Panc1 (cell line): Measurements from ENCODE around the gene GNRHR. TPM values are rescaled to one million over a fixed set of nuclear protein-coding genes. Genes with fewer than 3 reads are reported as not detected.

ENCODE experiments used
- ATAC-seq: fragments of 200-7000 bp; cut with Tn5 transposase; 2 replicates; pipeline ENCODE4 v1.9.1; 2020; ENCODE audit warnings: mild to moderate bottlenecking, moderate library complexity
- BruUV-seq: library from RNA; stranded (reverse); fragments of 400-500 nt; replicated peaks from 2 replicates; lab custom pipeline; 2021; lab: Mats Ljungman, UMichigan
- CTCF ChIA-PET: fragments of 300-600 bp; sonication (Branson Sonifier 250); formaldehyde crosslinking; loops from one replicate; lab custom pipeline; 2022; ENCODE audit warnings: antibody characterized with exemption; lab: Charles Lee
- POLR2A ChIA-PET: fragments of 300-600 bp; sonication (Branson Sonifier 250); formaldehyde crosslinking; loops from one replicate; lab custom pipeline; 2022; ENCODE audit warnings: antibody characterized with exemption; lab: Charles Lee
- DNase-seq: peaks from one replicate; pipeline ENCODE4 v3.0.0-alpha.2; 2010; ENCODE audit warnings: low read depth, low spot score
- H3K27ac ChIP-seq: 2 replicates; pipeline ENCODE4 v1.5.1; 2011; ENCODE audit warnings: mild to moderate bottlenecking, low read length, inconsistent platforms
- H3K27me3 ChIP-seq: fragments of 200-500 bp; sonication (Bioruptor generic); 2 replicates; pipeline ENCODE4 v1.6.0; 2014; ENCODE audit warnings: low read length, inconsistent platforms; ENCODE audit not compliant: control insufficient read depth, insufficient read depth
- H3K36me3 ChIP-seq: fragments of 200-500 bp; sonication (Bioruptor generic); 2 replicates; pipeline ENCODE4 v1.5.1; 2014; ENCODE audit warnings: inconsistent platforms, mild to moderate bottlenecking, low read length, moderate library complexity; ENCODE audit not compliant: control insufficient read depth, insufficient read depth
- H3K4me1 ChIP-seq: 2 replicates; pipeline ENCODE4 v1.5.1; 2011; ENCODE audit warnings: inconsistent platforms, mild to moderate bottlenecking, low read length, moderate library complexity; ENCODE audit not compliant: control insufficient read depth, insufficient read depth
- H3K4me3 ChIP-seq, 2 experiments: 2 replicates each; pipeline ENCODE4 v1.5.1; 2011 to 2012; ENCODE audit warnings: low read depth in 2 of 2, low read length in 2 of 2, mild to moderate bottlenecking in 2 of 2, inconsistent platforms in 1 of 2, moderate library complexity in 1 of 2
- H3K9me3 ChIP-seq: fragments of 200-500 bp; sonication (Bioruptor generic); 2 replicates; pipeline ENCODE4 v1.5.1; 2014; ENCODE audit warnings: low read depth, mild to moderate bottlenecking, inconsistent platforms, low read length, moderate library complexity; ENCODE audit not compliant: control insufficient read depth, insufficient read depth
- POLR2AphosphoS5 ChIP-seq: IDR thresholded peaks from 2 replicates; pipeline ENCODE4 v1.6.1; 2012; ENCODE audit warnings: mild to moderate bottlenecking, low read depth, low read length, moderate library complexity
- SIN3A ChIP-seq: IDR thresholded peaks from 2 replicates; pipeline ENCODE4 v1.6.1; 2012; ENCODE audit warnings: low read depth, mild to moderate bottlenecking, low read length, moderate library complexity, borderline replicate concordance; ENCODE audit not compliant: insufficient read depth
- TCF7L2 ChIP-seq: IDR thresholded peaks from 2 replicates; pipeline ENCODE4 v1.6.1; 2011; ENCODE audit warnings: mild to moderate bottlenecking, low read depth, low read length, inconsistent platforms
- in situ Hi-C: cut with HindIII; loops from 2 replicates; pipeline ENCODE4 v1.10.0; 2016; ENCODE audit warnings: low sequenced_read_pairs, low pct_unique_long_range_greater_than_20kb
- intact Hi-C: fragments of 100-400 bp; cut with micrococcal nuclease; formaldehyde crosslinking; loops from one replicate; pipeline ENCODE4 v1.10.0; 2022; ENCODE audit not compliant: unreplicated experiment
- total RNA-seq: library from RNA; stranded (reverse); gene quantifications from one replicate; pipeline ENCODE4 v1.2.1, GENCODE V29; 2021; ENCODE audit not compliant: unreplicated experiment
- TF ChIP-seq, protein P1 (sequence below), 2 experiments: IDR thresholded peaks; 2 replicates each; pipeline ENCODE4 v1.6.1; 2011 to 2012; ENCODE audit warnings: low read depth in 2 of 2, control low read depth in 1 of 2, low read length in 1 of 2, mild to moderate bottlenecking in 1 of 2, moderate library complexity in 1 of 2; ENCODE audit not compliant: insufficient read depth in 1 of 2
- TF ChIP-seq, protein P2 (sequence below): fragments of 450-650 bp; IDR thresholded peaks from 2 replicates; pipeline ENCODE4 v1.5.1; 2017; ENCODE audit warnings: mild to moderate bottlenecking

The GNRHR gene
- total RNA-seq, 1 experiment from 2014 or later: not detected

DNA sequence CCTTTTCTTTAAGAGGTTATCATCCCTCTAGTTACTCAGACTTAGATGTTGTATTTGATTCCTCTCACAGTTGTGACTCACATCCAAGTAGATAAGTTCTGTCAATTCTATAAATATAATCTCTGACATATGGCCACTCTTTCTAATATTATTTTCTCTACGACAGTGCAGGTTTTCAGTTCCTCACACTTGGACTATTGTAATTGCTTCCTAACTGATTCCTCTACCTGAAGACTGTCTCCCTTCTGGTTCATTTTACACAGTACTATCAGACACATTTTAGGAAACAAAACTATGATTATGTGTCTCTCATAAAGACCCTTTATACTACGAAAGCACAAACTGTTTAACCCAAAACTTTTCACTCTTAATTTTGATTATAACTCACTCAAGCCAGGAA, 31.3 kb upstream of the GNRHR start:
- Histone ChIP-seq H3K36me3 (no peaks in the 10 kb centered on the region), H3K4me3 (no peak overlapping the region), H3K9me3 (no peaks in the 10 kb centered on the region), H3K4me1 (no peaks in the 10 kb centered on the region), H3K27me3 (no peaks in the 10 kb centered on the region), H3K27ac (no peak overlapping the region)
- in situ Hi-C loops (no loop called here), intact Hi-C loops (no loop called here)
- POLR2A ChIA-PET: no interaction called here
- ATAC-seq (no peak), DNase-seq (no peak)
- TF ChIP-seq POLR2AphosphoS5 (no peak), TCF7L2 (no peak), SIN3A (no peak)
- TF ChIP-seq, protein P1, sequence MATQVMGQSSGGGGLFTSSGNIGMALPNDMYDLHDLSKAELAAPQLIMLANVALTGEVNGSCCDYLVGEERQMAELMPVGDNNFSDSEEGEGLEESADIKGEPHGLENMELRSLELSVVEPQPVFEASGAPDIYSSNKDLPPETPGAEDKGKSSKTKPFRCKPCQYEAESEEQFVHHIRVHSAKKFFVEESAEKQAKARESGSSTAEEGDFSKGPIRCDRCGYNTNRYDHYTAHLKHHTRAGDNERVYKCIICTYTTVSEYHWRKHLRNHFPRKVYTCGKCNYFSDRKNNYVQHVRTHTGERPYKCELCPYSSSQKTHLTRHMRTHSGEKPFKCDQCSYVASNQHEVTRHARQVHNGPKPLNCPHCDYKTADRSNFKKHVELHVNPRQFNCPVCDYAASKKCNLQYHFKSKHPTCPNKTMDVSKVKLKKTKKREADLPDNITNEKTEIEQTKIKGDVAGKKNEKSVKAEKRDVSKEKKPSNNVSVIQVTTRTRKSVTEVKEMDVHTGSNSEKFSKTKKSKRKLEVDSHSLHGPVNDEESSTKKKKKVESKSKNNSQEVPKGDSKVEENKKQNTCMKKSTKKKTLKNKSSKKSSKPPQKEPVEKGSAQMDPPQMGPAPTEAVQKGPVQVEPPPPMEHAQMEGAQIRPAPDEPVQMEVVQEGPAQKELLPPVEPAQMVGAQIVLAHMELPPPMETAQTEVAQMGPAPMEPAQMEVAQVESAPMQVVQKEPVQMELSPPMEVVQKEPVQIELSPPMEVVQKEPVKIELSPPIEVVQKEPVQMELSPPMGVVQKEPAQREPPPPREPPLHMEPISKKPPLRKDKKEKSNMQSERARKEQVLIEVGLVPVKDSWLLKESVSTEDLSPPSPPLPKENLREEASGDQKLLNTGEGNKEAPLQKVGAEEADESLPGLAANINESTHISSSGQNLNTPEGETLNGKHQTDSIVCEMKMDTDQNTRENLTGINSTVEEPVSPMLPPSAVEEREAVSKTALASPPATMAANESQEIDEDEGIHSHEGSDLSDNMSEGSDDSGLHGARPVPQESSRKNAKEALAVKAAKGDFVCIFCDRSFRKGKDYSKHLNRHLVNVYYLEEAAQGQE (IDR thresholded peaks at IDR 0.05; ENCODE audit: insufficient read depth in 1 of 2, low read depth in 2 of 2, low read length in 1 of 2): no peak
- TF ChIP-seq, protein P2, sequence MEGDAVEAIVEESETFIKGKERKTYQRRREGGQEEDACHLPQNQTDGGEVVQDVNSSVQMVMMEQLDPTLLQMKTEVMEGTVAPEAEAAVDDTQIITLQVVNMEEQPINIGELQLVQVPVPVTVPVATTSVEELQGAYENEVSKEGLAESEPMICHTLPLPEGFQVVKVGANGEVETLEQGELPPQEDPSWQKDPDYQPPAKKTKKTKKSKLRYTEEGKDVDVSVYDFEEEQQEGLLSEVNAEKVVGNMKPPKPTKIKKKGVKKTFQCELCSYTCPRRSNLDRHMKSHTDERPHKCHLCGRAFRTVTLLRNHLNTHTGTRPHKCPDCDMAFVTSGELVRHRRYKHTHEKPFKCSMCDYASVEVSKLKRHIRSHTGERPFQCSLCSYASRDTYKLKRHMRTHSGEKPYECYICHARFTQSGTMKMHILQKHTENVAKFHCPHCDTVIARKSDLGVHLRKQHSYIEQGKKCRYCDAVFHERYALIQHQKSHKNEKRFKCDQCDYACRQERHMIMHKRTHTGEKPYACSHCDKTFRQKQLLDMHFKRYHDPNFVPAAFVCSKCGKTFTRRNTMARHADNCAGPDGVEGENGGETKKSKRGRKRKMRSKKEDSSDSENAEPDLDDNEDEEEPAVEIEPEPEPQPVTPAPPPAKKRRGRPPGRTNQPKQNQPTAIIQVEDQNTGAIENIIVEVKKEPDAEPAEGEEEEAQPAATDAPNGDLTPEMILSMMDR: no peak
- CTCF ChIA-PET: no interaction called here
- no TSS peak for BruUV-seq

DNA sequence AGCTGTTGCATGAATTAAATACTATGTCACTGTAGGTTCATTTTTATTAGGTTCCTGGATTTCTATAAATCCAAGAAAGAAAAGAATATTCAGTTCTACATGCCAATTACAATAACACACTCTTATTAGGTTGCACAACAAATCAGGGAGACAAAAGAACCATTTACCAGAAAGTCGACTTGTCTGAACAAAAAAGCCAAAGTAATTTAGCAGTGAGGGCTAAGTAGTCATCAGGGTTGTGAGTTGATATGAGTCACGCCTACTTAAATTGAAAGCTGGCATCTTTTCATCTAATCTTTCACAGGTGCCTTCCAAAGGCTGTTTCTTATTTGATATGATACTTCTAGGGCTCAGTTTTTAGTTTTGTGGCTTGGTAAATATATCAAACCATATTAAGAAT, 25.4 kb upstream of the GNRHR start:
- ATAC-seq: no peak
- CTCF ChIA-PET: no interaction called here
- in situ Hi-C loops: no loop called here

More for the DNA sequence above, 25.4 kb upstream of the GNRHR start:
- no TSS peak for BruUV-seq
- Histone ChIP-seq H3K36me3 (no peaks in the 10 kb centered on the region), H3K4me3 (no peak overlapping the region), H3K27ac (no peak overlapping the region), H3K9me3 (no peaks in the 10 kb centered on the region), H3K27me3 (no peaks in the 10 kb centered on the region), H3K4me1 (no peaks in the 10 kb centered on the region)
- no peak for TF ChIP-seq SIN3A
- TF ChIP-seq, protein P2: no peak
- TF ChIP-seq TCF7L2: no peak
- TF ChIP-seq, protein P1 (IDR thresholded peaks at IDR 0.05; ENCODE audit: insufficient read depth in 1 of 2, low read depth in 2 of 2, low read length in 1 of 2): no peak
- no peak for TF ChIP-seq POLR2AphosphoS5
- intact Hi-C loops: no loop called here
- POLR2A ChIA-PET: no interaction called here
- no peak for DNase-seq
